HG03097 (cell line): ENCODE data around the gene SMIM43.
"Not testable (repeated sequence)": the region's sequence is repeated elsewhere in the genome, so short reads cannot be mapped to it uniquely, and the experiment has no call there.

Experiments
- ATAC-seq: cut with Tn5 transposase; IDR thresholded peaks from one replicate; pipeline ENCODE4 v1.9.1; 2021; ENCODE audit not compliant: unreplicated experiment, low FRiP score

Gene SMIM43

DNA sequence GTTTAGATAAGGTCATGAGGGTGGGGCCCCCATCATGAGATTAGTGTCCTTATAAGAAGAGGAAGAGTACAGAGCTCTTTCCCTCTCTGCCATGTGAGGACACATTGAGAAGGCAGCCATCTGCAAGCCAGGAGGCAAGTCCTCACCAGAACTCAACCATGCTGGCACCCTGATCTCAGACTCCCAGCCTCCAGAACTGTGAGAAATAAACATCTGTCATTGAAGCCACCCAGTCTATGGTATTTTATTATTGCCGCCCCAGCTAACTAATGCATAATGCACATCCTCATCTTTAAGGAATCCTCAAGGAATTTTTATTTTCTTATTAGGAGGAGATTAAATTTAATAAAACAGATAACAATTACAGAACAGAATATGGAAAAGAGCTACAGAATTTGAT is 19.4 kb upstream of the SMIM43 start:
- ATAC-seq = no peak

DNA sequence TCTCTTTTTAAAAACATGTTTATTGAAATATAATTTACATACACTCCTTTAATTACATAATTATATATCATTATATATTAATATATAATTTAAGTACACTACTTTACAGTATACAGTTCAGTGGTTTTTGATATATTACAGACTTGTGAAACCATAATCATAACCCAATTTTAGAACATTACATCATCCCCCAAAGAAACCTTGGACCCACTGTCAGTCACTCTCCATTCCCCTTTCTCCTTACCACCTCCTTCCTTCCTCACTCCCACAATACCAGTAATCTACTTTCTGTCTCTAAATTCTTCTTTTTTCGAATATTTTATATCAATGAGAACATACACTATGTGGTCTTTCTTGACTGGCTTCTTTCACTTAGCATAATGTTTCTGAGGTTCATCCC is 18.2 kb upstream of the SMIM43 start:
- no peak for ATAC-seq

DNA sequence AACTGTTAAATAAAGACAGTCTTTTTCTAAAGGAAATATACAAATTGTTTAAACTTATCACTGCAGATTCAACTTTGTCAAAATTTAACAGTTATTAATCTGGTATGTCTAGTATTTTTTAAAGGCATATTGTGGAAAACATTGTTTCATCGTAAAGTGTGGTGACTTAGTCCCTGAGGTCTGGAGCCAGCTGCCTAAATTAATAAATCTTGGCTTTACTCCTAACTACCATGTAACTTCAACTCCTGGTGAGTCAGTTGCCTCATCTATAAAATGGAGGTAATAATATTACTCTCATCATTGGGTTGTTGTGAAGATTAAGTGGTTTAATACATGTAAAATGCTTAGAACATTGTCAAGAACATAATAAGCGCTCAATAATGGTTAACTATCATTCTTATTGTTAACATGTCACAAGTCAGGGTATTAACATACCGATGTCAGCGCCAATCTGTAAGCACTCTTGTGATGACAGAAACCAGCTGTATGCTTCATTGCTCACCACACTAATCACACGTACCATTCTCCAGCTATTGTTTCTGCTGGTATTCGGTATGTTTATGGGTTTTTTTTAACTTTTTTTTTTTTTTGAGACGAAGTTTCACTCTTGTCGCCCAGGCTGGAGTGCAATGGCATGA is 14.1 kb upstream of the SMIM43 start:
- ATAC-seq = no peak

DNA sequence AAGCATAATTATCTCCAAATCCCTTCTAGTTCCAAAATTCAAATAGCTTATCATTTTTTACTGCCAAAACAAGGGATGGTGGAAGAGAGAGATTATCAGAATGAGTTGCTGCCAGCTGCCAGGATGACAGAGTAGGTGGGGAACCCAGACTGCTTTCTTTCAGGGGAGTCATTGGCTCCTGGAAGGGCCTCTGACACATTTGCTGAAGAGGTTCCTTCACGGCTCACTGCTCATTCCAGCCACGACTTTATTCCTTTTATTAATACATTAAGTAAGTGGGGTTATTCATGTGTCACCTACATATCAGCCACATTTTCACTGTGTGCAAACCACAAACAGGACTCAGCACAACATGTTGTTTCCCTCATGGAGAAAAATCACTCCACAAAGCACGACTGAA is 12.7 kb upstream of the SMIM43 start:
- ATAC-seq = peak; percentile 47

DNA sequence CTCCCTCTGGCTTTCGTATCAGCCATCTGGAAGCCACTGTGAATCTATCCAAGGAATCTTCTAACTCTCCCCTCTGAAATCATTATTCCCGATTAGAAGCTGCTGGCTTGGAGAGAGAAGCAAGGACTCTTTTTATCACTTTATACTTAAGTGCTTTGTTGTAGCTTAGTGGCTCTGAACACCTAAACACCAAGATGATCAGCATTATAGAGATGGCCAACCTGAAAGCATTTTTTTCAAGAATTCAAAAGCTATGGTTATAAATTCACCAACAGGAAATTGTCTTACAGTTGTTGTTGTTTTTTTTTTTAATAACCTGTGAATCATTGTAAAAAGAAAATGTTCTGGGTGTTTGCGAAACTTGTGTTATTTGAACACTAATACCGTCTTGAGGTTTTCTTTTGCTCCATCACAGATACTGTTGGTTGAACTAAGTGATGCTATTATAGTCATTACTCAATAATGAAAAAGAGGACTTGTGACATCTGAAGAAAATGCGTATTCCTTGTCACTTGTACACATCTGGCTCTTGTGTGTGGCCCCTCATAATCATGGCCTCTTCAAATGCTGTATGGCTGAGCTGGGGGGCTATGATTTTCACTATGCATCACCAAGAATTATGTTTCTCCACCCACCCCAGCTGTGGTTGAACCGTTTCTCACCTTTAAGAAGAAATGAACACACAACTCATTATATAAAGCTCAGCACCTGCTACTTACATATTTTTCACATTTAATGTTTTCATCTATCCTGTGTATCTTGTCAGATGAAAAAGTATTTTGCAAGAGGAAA is 11.8 kb upstream of the SMIM43 start:
- no peak for ATAC-seq

DNA sequence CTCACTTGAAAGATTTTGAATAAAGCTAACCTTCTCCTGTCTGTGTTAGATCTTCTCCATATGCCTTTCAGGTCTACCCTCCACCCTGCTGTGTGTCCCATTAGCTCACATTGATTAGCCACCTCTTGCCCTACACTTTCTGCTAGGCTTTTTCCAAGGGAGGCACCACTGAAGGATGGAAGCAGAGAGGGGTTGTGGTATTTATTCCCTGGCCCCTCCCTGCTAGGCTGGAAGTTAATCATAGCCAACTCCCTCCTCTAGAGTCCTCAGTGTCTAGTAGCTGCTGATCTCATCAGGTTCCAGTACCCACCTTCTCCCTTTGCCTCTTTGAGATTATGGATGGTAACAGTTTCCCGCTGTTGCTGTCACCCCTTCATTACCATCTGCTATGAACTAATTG is 8.9 kb upstream of the SMIM43 start:
- ATAC-seq = no peak

DNA sequence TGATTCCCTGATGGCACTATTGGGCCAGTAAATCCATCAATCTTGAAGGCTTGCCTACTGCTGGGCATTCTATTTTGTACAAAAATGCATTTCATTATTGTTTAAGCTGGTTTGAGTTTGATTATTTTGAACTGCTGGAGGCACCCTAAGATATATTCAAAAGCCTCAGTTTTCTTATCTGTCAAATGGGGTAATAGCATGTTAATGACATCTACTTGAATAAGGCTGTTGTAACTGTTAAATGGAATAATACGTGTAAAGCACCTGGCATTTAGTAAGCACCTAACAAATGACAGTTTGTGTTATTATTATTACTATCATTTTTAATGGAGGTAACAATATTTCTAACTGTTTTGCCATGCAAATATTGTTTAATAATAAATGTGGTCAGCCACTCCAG is 6.9 kb upstream of the SMIM43 start:
- ATAC-seq = no peak

DNA sequence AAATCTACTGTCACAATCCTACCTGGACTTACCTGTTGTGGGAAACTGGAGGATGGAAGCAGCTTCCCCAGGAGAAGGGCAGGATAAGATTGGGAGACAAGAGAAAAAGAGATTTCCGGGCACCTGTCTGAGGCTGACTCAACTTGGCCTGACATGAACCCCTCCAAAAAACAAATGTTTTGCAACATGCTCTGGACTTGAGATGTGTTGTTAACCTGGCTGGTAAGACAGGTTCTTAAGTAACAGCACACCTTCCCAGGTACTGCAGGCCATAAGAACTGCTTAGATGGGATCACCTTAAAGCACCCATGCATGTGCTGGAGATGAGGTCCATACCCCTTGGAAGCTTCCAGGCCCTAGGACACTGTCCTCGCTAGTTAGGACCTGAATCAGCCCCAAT is 4.4 kb upstream of the SMIM43 start:
- ATAC-seq = no peak

DNA sequence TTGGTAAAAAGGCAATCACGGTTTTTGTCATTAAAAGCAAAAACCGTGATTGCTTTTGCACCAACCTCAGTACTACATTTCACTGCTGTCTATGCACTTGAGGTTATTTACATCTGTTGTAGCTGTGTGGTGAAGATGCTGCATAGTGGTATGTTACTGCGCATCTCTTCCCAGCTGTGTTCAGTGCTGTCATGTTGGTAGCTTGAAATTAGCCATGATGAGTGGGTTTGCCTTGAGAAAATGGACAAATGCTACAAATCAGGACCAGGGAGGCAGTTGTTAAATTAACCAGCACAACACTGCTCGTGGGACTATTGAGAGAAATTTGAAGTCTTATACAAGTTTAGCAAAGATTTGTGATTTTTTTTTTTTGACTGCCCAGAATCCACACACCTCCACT is 2.2 kb upstream of the SMIM43 start:
- ATAC-seq = no peak

DNA sequence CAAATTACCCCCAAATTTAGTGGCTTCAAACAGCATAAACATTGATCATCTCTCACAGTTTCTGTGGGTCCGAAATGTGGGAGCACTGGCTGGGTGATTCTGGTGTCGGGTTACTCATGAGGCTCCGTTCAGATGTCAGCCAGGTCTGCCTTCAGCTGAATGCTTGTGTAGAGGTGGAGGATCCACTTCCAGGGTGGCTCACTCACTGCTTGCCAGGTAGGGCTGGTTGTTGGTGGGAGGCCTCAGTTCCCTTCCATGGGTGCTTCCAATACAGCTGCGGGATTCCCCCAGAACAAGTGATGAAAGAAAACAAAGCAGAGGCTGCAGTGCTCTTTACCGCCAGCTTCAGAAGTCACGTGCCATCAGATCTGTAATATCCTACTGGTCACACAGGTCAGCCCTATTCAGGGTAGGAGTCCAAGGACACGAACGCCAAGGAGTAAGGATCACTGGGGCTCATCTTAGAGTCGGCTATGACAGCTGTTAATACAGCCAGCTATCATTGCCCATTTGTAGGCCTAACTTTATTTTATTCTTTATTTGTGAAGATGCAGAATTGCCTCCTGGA is 1.1 kb upstream of the SMIM43 start:
- no peak for ATAC-seq

DNA sequence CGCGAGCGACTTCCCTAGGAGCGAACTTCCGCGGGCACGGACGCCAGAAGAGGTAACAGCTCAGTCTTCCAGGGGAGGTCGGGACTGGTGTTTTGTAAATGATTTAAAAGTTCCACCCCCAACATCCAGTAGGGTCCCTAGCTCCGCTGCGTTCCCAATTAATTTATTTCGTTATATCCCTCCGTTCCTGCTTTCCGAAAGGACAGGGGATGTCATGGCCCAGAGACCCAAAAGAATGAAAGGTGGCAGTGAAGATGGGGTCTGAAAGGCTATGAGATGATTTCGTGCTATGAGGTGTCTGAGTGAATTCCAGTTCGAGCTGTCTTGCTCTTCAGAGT is 373 bp upstream of the SMIM43 start:
- ATAC-seq = no peak

DNA sequence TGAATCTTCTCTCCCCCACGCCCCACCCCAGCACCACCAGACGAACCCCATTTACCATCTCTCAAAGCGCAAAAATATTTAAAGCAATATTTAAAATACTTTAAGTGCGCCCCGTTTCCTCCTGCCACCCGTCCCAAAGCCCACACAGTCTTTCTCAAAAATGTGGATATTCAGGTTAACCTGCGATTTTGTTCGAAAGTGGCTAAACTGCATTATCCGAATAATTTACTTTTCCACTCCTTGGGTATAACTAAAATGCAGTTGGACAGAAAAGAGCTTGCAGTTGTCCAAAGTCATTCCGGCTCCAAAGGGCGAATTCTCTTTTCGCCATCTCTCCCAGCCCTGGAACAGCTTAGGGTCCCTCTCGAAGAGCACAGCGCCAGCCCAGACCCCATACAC is 662 bp downstream of the SMIM43 start:
- ATAC-seq = no peak

DNA sequence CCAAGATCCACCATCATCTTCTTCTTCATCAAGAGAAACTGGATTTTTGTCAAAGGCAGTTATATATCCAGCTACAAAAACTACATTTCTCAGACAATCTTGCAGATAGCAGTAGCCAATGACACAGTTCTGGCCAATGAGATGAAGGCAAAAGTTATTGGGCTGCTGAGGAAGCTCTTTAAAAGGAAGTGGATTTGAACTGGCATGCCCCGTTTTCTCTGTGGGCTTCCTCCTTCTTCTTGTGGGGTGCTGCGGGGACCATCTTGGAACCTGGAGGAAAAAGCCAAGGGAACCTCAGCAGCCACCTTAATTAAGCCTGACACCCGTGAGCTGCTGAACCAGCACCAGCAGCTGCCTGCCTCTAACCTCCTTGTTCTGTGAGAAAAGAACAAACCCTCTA is 4.8 kb downstream of the SMIM43 start:
- no peak for ATAC-seq

DNA sequence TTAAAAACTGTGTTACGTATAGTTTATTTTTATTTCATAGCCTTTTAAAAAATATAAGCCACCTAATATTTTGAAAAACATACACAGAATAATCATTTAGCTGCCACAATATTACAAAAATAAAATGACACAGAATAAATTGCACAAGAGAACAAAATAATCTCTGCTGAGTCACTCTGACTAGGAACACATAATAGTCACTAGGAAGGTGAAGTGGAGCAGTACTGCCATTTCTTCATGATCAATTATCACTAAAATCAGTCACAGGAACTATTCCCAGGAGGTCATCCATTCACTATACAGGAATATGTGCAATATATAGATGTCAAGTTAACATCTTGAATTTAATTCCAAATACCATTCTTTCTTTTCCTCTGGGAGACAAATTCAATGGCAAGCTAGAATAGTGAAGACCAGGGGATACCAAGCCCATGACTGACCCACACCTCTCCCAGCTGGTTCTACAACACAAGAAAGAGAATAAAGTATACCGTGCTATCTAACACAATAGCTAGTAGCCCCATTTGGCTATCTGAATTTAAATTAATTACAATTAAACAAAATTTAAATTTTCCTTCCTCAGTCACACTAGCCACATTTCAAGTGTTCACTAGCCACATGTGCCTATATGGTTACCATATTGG is 5.9 kb downstream of the SMIM43 start:
- ATAC-seq = no peak

DNA sequence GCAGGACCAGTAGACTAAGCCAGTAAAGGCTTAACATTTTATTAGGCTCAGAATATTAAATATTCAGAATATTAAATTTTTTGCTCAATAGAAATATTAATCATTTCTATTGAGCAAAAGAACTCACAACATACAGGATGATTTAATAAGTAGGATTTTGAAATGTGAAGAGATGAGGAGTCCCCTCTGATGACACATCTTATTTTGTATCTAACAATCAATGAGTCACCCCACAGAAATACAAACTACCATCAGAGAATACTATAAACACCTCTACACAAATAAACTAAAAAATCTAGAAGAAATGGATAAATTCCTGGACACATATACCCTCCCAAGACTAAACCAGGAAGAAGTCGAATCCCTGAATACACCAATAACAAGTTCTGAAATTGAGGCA is 12.8 kb downstream of the SMIM43 start:
- ATAC-seq = not testable (repeated sequence)

DNA sequence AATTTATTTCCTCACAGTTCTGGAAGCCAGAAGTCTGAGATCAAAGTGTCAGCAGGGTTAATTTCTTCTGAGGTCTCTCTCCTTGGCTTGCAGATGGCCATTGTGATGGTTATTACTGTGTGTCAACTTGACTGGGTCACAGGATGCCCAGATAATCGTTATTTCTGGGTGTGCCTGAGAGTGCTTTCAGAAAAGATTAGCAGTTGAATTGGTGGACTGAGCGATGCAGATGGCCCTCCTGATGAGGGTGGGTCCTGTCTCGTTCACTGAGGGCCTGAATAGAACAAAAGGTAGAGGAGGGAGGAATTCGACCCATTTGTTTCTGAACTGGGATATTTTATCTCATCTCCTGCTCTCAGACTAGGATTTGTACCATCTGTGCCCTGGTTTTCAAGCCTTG is 15.7 kb downstream of the SMIM43 start:
- ATAC-seq = no peak

DNA sequence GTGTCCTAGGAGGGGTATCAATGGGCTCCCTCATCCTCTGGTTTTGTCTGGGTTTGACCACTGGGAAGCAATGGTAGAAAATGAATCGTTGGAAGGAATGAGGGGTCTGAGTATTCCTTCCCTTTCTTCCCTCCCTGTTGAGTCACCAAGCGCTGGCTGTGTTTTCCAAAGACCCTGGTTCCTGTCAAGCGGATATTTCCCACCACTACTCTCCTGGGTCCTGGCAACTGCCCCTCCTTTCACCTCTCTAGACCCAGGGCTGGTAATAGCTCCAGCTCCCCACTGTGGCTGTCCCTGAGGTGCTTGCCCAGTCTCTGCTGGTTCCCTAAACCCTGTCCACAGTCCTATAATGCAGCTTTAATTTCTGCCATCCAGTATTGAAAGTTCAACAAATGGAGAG is 22.2 kb downstream of the SMIM43 start:
- ATAC-seq = no peak

DNA sequence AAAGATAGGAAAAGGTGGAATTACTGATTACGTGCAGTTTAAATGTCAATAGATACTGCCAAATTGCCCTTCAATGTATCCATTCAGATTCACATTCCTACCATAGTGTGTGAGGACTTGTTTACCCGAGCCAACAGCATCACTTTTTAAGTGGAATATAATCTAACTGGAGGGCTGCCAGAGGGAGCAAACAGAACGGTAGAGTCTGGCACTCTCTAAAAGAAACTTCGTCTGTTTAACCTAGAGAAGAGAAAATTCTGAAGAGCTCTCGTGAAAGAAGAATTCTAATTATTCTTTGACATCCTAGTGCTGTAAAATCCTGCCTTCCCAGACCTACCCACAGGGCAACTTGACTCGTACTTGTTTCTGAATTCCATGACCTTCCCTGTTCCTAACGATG is 23.2 kb downstream of the SMIM43 start:
- ATAC-seq = no peak

DNA sequence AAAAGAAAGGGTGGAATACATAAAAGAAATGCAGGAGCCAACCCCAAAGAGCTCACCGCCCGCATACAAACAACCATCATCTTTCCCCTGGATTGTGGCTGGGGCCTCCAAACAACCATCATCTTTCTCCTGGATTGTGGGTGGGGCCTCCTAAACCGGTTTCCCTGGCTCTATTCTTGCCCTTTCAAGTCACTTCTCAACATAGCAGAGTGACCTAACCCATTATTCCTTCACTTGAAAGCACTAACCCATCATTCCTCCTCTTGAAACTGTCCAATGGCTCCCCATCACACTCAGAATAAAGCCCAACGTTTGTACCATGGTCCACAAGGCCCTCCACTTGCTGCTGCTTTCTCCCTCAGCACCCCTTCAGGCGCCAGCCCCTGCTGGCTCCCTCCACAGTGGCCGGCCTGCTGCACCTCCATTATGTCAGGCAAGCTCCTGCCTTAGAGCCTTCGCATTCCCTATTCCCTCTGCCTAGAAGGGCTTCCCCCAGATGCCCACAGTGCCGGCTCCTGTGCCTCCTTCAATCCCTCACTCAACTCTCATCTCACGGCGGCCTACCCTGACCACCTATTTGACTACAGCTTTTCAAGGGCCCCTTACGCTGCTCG is 24.1 kb downstream of the SMIM43 start:
- ATAC-seq = no peak

DNA sequence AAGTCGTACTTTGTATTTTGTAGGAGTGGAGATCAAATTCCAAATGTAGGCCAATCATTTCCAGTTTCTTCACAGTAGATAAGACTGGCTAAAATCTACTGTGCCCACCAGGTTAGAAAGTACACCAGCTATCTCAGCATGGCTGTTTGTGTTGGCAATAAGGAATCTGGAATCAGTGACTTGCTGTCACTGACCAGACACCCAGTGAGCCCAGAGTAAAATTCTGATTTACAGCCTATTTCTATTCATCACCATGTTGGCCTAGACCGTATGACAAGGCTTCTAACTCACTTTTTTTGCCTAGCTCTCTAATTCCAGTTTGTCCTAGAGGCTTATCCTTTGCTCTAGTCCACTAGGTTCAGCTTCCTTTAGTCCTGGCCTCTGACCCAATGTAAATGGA is 25.4 kb downstream of the SMIM43 start:
- ATAC-seq = no peak

DNA sequence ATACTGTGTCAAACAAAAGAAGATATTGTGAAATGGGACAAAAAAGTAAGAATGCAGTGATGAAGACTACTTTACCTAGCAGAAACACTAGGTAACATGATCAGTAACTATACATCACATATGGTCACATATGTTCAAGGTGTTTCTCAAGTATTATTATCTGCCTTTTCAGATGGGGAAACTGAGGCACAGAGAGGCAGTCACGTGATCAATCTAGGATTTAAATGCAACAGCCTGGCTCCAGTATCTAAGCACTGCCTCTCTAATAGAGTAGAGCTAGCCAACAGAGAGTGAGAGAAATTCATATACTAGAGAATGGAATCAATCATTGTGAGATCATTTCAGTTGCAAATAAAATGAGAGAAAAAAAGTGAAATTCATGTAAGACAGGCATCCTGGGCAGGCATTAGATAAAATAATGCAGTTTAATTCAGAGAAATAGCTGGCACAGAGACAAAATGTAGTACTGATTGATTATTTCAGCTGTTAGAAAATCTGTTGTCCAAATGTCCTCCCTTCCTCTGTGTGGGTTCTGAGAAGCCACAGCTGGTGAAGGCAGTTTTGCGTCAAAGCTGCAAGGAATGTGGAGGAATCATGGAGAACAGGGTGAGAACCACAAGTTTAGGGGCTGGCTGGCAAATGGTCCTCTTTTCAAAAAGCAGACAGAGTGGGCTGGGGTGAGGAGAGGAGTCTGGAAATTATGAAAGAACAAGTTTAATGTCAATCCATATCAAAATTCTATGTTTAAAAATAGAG is 26.0 kb downstream of the SMIM43 start:
- no peak for ATAC-seq
